Fibroblast of the aortic adventitia (primary cell): ENCODE results near the gene RTKN2. TPM values are rescaled to one million over a fixed set of nuclear protein-coding genes. Genes with fewer than 3 reads are reported as not detected.

Experiments
- DNase-seq: peaks from one replicate; pipeline ENCODE4 v3.0.0-alpha.2; 2010; ENCODE audit warnings: low read depth
- H3K4me3 ChIP-seq: 2 replicates; pipeline ENCODE4 v1.5.1; 2011; ENCODE audit warnings: low read depth, mild to moderate bottlenecking, control low read depth, low read length, moderate library complexity
- total RNA-seq: library from RNA; depleted of rRNA; stranded (reverse); fragments of >200 nt; gene quantifications from 2 replicates; pipeline ENCODE4 v1.2.3, GENCODE V29; 2012; ENCODE audit warnings: low replicate concordance
- TF ChIP-seq, protein P1 (sequence below): IDR thresholded peaks from 2 replicates; pipeline ENCODE4 v1.5.1; 2011; ENCODE audit warnings: mild to moderate bottlenecking, low read length, control low read depth, inconsistent platforms; ENCODE audit not compliant: insufficient read depth

The RTKN2 gene
- total RNA-seq, 1 donor, result 11.9 TPM

DNA sequence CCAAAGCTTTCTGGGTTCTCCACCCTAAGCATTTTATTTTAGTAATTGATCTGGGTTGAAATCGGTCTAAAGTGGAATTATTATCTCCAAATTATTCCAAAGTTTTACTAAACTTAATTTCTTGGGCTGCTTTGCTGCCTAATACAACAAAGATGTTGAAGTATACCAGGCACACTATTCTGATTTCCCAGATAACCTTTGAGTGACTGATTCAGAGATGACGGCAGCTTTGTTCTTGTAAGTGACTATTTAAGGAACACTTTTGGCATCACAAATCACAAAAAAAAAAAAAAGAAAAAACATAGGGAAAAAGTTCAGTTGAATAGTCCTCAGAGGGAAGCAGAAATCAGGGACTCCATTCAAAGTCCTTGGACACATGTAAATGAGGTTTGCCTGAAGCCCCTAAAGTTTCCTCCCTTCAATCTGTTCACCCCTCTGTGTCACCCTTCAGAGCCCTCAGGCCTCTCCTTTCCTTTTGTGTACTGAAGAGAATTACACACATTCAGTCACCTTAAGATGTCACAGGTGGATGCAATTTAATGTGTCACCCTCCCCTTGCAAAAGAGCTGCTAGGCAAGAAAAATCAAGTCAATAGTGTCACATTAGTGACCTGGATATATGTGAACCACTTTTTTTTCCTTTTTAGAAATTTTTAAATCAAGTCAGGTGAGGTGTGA, 81.5 kb downstream of the RTKN2 start:
- TF ChIP-seq, protein P1, sequence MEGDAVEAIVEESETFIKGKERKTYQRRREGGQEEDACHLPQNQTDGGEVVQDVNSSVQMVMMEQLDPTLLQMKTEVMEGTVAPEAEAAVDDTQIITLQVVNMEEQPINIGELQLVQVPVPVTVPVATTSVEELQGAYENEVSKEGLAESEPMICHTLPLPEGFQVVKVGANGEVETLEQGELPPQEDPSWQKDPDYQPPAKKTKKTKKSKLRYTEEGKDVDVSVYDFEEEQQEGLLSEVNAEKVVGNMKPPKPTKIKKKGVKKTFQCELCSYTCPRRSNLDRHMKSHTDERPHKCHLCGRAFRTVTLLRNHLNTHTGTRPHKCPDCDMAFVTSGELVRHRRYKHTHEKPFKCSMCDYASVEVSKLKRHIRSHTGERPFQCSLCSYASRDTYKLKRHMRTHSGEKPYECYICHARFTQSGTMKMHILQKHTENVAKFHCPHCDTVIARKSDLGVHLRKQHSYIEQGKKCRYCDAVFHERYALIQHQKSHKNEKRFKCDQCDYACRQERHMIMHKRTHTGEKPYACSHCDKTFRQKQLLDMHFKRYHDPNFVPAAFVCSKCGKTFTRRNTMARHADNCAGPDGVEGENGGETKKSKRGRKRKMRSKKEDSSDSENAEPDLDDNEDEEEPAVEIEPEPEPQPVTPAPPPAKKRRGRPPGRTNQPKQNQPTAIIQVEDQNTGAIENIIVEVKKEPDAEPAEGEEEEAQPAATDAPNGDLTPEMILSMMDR, result no peak
- no peak overlapping the region for H3K4me3 ChIP-seq
- peak; percentile 90 for DNase-seq

DNA sequence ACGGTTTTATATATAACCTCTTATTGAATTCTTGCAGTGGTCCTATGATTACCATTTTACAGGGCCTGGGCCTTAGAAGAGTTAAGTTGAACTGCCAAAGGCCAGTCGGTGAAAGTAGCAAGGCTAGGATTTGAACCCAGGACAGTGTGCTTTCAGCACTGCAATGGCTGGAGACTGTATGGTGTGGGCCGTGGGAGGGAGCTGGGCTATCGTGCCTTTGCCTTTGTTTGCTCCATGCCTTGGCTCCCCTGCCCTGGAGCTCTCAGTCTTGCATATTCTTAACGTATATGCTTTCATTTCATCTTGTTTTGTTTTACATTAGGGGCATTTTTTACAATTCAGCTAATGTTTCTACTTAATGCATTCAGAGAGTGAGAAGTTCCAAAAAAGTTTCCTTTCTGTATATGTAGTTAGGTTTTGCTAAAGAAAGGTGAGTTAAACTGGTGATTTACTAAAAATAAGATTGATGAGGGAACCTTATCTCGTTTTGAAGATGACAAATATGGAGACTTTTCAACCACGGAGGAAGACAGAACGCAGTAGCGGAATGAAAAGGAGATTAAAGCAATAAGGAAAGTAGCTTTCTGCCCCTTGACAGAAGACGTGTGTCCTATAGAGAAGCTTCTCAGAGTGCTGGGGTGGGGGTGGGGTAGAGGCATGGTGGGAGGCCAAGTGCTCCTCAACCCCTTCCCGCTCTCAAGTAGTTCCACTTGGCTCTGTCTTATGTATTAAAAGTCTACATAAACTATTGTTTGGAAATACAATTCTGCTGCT, 82.5 kb downstream of the RTKN2 start:
- TF ChIP-seq, protein P1, result no peak
- no peak for DNase-seq
- H3K4me3 ChIP-seq, result no peak overlapping the region

DNA sequence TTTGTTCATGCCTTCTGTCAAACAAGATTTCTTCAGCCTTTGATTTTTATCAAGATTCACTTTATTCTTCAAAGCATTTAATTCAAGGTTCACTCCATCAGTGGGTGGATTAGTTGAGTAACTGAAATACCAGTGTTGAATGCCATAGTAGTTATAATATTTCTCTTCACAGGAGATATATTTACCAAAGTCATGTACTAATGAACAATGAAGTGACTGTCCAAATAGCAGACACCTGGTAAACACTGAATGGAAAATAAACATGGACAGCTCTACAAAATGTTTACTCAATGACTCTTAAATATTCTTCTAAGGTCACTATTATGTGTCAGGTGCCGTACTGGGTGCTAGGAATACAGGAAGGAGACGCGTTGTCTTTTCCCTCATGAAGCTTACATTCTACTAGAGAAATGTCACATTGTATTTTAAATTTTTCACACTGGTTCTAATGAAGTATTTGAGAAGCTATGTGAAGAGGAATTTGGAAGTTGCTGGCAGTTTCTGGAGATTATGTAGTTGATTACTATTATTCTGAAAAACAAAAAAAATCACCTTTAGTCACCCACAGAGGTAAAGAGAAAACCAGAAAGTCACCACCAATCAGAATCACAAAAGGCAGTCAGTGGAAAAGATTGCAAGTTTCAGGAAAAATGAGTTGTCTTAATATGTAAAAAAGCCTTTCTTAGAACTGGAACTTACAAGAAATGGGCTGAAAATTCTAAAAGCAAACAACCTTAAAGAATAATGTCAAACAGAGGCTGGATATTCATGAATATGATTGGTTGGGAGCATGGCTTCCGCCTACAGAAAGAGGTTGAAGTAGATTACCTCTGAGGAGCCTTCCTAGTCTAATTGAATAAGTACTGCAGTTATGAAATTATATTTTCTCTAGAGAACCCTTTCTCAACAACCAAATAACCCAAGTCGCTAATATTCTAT, 84.5 kb downstream of the RTKN2 start:
- no peak overlapping the region for H3K4me3 ChIP-seq
- TF ChIP-seq, protein P1, result no peak
- DNase-seq, result no peak

DNA sequence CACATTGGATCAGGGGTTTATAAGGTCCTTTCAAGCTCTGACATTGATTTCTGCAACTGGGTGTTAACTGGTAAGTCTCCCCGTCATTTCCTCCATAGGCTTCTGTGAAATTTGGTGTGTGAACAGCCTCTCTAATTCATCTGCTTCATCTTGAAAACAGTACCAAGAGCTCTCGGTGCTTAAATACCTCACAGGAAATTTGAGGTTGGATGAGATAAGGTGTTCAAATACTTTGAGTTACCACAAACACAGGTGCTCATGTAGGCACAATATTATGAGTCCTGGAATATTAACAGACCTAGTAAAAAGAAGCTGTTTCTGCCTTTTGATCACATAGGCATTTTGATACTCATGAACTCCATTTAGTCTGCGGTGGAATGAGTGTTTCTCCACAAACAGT, 85.2 kb downstream of the RTKN2 start:
- H3K4me3 ChIP-seq, result no peak overlapping the region
- TF ChIP-seq, protein P1, result no peak
- DNase-seq, result no peak

DNA sequence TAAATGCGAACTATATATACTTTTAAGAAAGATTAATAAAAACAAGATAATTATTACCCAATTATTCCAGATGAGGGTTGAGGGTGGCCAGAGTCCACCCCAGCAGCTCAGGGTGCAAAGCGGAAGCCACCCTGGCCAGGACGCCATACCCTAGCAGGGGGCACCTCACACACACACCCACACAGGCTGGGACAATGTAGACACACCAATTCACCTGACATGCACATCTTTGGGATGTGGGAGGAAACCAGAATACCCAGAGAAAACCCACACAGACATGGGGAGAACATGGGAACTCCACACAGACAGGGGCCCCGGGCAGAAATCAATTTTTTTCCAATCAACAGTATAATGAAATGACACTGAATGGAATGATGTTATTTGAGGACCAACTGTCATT, 86.0 kb downstream of the RTKN2 start:
- no peak overlapping the region for H3K4me3 ChIP-seq
- DNase-seq, result no peak
- TF ChIP-seq, protein P1, result no peak

DNA sequence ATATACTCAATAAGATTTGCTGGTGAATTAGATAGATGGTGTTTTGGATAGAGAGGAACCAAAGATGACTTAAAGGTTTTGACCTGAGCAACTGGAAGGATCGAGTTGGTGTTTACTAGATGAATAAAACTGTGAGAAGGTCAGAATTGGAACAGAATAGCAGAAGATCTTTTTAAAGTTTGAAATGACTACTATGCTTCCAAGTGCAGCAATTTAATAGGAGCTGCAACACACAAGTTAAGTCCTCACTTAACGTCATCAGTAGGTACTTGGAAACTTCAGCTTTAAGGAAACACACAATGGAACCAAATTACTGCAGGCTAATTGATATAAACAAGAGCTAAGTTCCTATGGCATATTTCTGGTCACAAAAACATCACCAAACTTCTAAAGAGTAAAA, 86.5 kb downstream of the RTKN2 start:
- H3K4me3 ChIP-seq, result no peak overlapping the region
- TF ChIP-seq, protein P1, result no peak
- DNase-seq, result no peak
